Subcutaneous adipose tissue (tissue), 4 donors: ENCODE results near the gene ADGRD1. TPM values are rescaled to one million over a fixed set of nuclear protein-coding genes. Genes with fewer than 3 reads are reported as not detected.

Source experiments
- CTCF ChIP-seq: fragments of 450-650 bp; IDR thresholded peaks from one replicate; pipeline ENCODE4 v1.5.1; 2016; ENCODE audit warnings: low read depth, mild to moderate bottlenecking, control low read depth, antibody characterized with exemption, moderate library complexity
- total RNA-seq, 4 donors: library from RNA; depleted of rRNA; stranded (reverse); fragments of >200 nt; gene quantifications; one replicate each; pipeline ENCODE4 v1.1.0, GENCODE V29; 2016

ADGRD1 gene
- total RNA-seq, 4 donors from 2014 or later, result 16.3 to 34.1 (median 24.1) TPM

- no peak for TF ChIP-seq CTCF
Observed at GRCh38 chr12:131088701-131089530, 135.2 kb downstream of the ADGRD1 start.

GRCh38 chr12:131089531-131090273, 136.0 kb downstream of the ADGRD1 start:
- no peak for TF ChIP-seq CTCF

- TF ChIP-seq CTCF, result no peak
Observed at GRCh38 chr12:131090274-131091210, 136.8 kb downstream of the ADGRD1 start.

GRCh38 chr12:131091413-131091975, 137.8 kb downstream of the ADGRD1 start:
- TF ChIP-seq CTCF, result no peak

GRCh38 chr12:131091976-131092691, 138.4 kb downstream of the ADGRD1 start:
- TF ChIP-seq CTCF, result no peak

GRCh38 chr12:131092901-131093603, 139.3 kb downstream of the ADGRD1 start:
- no peak for TF ChIP-seq CTCF
